ENCODE data around the gene TOP2B.

Gene TOP2B

GRCh38 chr3:25563601-25564000 lies 101.1 kb downstream of the TOP2B start:
- no peak for DNase-seq (ENCODE audit: low spot score)

- DNase-seq (ENCODE audit: low spot score): no peak
Measured at GRCh38 chr3:25558796-25559195, 105.9 kb downstream of the TOP2B start.

- DNase-seq (ENCODE audit: low spot score): no peak
Measured at GRCh38 chr3:25558121-25558520, 106.6 kb downstream of the TOP2B start.

- DNase-seq (ENCODE audit: low spot score): no peak
Measured at GRCh38 chr3:25557694-25558093, 107.0 kb downstream of the TOP2B start.

GRCh38 chr3:25556447-25556846 lies 108.3 kb downstream of the TOP2B start:
- no peak for DNase-seq (ENCODE audit: low spot score)

GRCh38 chr3:25555695-25556437 lies 108.8 kb downstream of the TOP2B start:
- DNase-seq (ENCODE audit: low spot score): no peak

- no peak for DNase-seq (ENCODE audit: low spot score)
Measured at GRCh38 chr3:25554376-25554775, 110.3 kb downstream of the TOP2B start.

GRCh38 chr3:25552251-25552650 lies 112.5 kb downstream of the TOP2B start:
- DNase-seq (ENCODE audit: low spot score): no peak

GRCh38 chr3:25548836-25549235 lies 115.9 kb downstream of the TOP2B start:
- no peak for DNase-seq (ENCODE audit: low spot score)

GRCh38 chr3:25547943-25548674 lies 116.6 kb downstream of the TOP2B start:
- DNase-seq (ENCODE audit: low spot score): no peak
